Glutamatergic neuron (in vitro differentiated cells): ENCODE results near the gene LVRN. TPM values are rescaled to one million over a fixed set of nuclear protein-coding genes. Genes with fewer than 3 reads are reported as not detected.

Experiments used
- DNase-seq: peaks from one replicate; pipeline ENCODE4 v3.0.0; 2022
- H3K27ac Mint-ChIP-seq: one replicate; pipeline ENCODE4 v1.8.0; 2020; ENCODE audit warnings: mild to moderate bottlenecking, mixed read lengths, inconsistent platforms; ENCODE audit not compliant: unreplicated experiment
- H3K27me3 Mint-ChIP-seq: one replicate; pipeline ENCODE4 v1.8.0; 2020; ENCODE audit warnings: mild to moderate bottlenecking, moderate library complexity, mixed read lengths, inconsistent platforms; ENCODE audit not compliant: unreplicated experiment
- H3K36me3 Mint-ChIP-seq: one replicate; pipeline ENCODE4 v1.8.0; 2020; ENCODE audit warnings: mild to moderate bottlenecking, mixed read lengths, inconsistent platforms; ENCODE audit not compliant: unreplicated experiment
- H3K4me1 Mint-ChIP-seq: one replicate; pipeline ENCODE4 v1.8.0; 2020; ENCODE audit warnings: mild to moderate bottlenecking, low read depth, mixed read lengths, inconsistent platforms; ENCODE audit not compliant: unreplicated experiment
- H3K4me3 Mint-ChIP-seq: one replicate; pipeline ENCODE4 v1.8.0; 2020; ENCODE audit warnings: mild to moderate bottlenecking, mixed read lengths, inconsistent platforms; ENCODE audit not compliant: unreplicated experiment
- H3K9me3 Mint-ChIP-seq: one replicate; pipeline ENCODE4 v1.8.0; 2020; ENCODE audit warnings: mild to moderate bottlenecking, moderate library complexity, mixed read lengths, inconsistent platforms; ENCODE audit not compliant: unreplicated experiment
- total RNA-seq: library from RNA; stranded (reverse); fragmentation: NEBNext Ultra II Directional; extraction: Animal tissue kit (Norgen Biotek cat#: 25700); gene quantifications from one replicate; pipeline ENCODE4 v1.2.1, GENCODE V29; 2021; ENCODE audit not compliant: unreplicated experiment
- TF ChIP-seq, protein P1 (sequence below): fragments of 200-600 bp; sonication (generic); IDR thresholded peaks from one replicate; pipeline ENCODE4 v1.5.0; 2021; ENCODE audit not compliant: partially characterized antibody, unreplicated experiment

LVRN gene
- total RNA-seq, 1 donor from 2014 or later, result 0.59 TPM

DNA sequence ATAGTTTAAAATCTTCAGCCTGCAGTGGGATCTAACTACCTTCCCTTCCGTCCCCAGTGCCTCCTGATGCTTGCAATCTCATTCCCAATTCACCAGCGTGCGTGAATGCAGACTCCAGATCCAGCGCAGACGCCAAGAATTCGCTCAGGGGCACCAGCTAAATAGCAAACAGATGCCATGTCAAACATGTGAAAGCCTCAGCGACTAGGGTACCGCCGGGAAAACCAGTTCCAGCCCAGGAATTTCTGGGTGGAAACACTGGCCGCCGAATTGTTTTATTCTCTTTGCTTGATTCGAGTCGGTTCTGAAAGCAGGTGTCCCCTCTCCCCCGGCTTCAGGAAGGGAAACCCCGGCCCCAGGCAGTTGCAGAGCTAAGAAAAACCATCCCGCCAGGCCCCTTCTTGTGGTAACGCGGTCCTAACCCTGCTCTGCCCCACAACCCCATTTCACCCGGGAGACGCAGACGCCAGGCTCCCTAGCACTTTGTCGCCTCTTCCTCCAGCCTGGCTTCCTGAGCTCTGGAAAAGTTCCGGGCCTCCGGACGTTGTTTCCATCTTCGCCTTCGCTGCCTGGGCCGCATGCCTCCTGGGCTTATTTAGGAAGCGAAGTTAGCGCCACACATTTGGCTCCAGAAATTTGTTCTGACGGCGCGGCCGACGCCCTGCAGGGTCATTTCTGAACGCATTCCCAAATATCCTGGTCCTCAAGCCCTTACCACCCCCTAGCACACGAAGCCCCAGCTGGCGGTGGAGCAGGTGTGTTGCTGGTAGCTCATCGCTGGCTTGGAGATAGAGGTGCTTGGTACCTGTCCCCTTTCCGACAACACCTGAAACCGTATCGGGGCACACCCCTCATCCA lies 665 bp upstream of the LVRN start:
- peak; percentile 31 for DNase-seq

GRCh38 chr5:115962565-115963402 lies 509 bp downstream of the LVRN start:
- H3K27me3 Mint-ChIP-seq, result peaks cover 13% of the 10 kb centered on the region
- H3K4me3 Mint-ChIP-seq, result peak overlapping the region; percentile 66

More for the DNA sequence above, 665 bp upstream of the LVRN start:
- Mint-ChIP-seq H3K9me3 (peaks cover 2% of the 10 kb centered on the region), H3K27me3 (peaks cover 13% of the 10 kb centered on the region), H3K4me3 (peak overlapping the region; percentile 66), H3K27ac (no peak overlapping the region), H3K36me3 (no peaks in the 10 kb centered on the region), H3K4me1 (peaks cover 2% of the 10 kb centered on the region)
- TF ChIP-seq, protein P1, sequence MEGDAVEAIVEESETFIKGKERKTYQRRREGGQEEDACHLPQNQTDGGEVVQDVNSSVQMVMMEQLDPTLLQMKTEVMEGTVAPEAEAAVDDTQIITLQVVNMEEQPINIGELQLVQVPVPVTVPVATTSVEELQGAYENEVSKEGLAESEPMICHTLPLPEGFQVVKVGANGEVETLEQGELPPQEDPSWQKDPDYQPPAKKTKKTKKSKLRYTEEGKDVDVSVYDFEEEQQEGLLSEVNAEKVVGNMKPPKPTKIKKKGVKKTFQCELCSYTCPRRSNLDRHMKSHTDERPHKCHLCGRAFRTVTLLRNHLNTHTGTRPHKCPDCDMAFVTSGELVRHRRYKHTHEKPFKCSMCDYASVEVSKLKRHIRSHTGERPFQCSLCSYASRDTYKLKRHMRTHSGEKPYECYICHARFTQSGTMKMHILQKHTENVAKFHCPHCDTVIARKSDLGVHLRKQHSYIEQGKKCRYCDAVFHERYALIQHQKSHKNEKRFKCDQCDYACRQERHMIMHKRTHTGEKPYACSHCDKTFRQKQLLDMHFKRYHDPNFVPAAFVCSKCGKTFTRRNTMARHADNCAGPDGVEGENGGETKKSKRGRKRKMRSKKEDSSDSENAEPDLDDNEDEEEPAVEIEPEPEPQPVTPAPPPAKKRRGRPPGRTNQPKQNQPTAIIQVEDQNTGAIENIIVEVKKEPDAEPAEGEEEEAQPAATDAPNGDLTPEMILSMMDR, result no peak

DNA sequence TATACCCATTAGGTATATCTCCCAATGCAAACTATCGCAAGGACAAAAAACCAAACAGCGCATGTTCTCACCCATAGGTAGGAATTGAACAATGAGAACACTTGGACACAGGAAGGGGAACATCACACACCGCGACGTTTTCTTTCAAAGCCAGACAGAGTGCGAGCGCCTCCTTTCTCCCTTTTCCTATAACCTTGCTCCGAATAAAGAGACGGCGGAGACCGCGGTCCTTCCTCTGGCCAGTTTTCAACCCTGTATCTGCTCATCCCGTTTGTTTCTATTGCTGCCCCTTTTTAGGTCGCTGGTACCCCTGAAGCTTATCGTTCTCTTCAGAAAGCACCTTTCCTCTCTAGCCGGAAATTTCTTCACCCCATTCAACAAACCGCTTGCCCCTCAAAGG lies 1.3 kb downstream of the LVRN start:
- TF ChIP-seq, protein P1, result no peak
- peak overlapping the region; percentile 71 for H3K4me3 Mint-ChIP-seq
- H3K9me3 Mint-ChIP-seq, result peaks cover 2% of the 10 kb centered on the region
- H3K36me3 Mint-ChIP-seq, result no peaks in the 10 kb centered on the region
- no peak overlapping the region for H3K27ac Mint-ChIP-seq
- DNase-seq, result no peak
- peaks cover 13% of the 10 kb centered on the region for H3K27me3 Mint-ChIP-seq
- peaks cover 2% of the 10 kb centered on the region for H3K4me1 Mint-ChIP-seq

More at GRCh38 chr5:115962565-115963402, 509 bp downstream of the LVRN start:
- Mint-ChIP-seq H3K4me1 (peaks cover 2% of the 10 kb centered on the region), H3K27ac (no peak overlapping the region), H3K36me3 (no peaks in the 10 kb centered on the region), H3K9me3 (peaks cover 2% of the 10 kb centered on the region)
- TF ChIP-seq, protein P1, result no peak
- DNase-seq, result peak; percentile 65

GRCh38 chr5:115968770-115969169 lies 6.5 kb downstream of the LVRN start:
- no peak overlapping the region for H3K4me3 Mint-ChIP-seq
- H3K27me3 Mint-ChIP-seq, result peaks cover 4% of the 10 kb centered on the region
- H3K9me3 Mint-ChIP-seq, result peaks cover 2% of the 10 kb centered on the region
- TF ChIP-seq, protein P1, result no peak
- no peak overlapping the region for H3K27ac Mint-ChIP-seq
- no peaks in the 10 kb centered on the region for H3K36me3 Mint-ChIP-seq
- no peak for DNase-seq
- H3K4me1 Mint-ChIP-seq, result no peaks in the 10 kb centered on the region
